ENCODE data around the gene PARP14.
"Not testable (repeated sequence)": the region's sequence is repeated elsewhere in the genome, so short reads cannot be mapped to it uniquely, and the experiment has no call there.

PARP14 gene

GRCh38 chr3:122651962-122652361 lies 28.7 kb upstream of the PARP14 start:
- not testable (repeated sequence) for H2BK120ac ChIP-seq (ENCODE audit: insufficient read depth, low read length, poor library complexity); H3K23ac ChIP-seq (ENCODE audit: low read length); H2BK12ac ChIP-seq (ENCODE audit: low read length); H3K9me3 ChIP-seq (ENCODE audit: insufficient read depth, low read depth, low read length); H3K79me2 ChIP-seq (ENCODE audit: control insufficient read depth, insufficient read depth, low read length, poor library complexity); H3K4me2 ChIP-seq (ENCODE audit: low read length); H3K14ac ChIP-seq (ENCODE audit: low read length); H3K27me3 ChIP-seq (ENCODE audit: insufficient read depth, low read length); H2AFZ ChIP-seq (ENCODE audit: insufficient read depth, low read length, poor library complexity); H3K36me3 ChIP-seq (ENCODE audit: control insufficient read depth in 1 of 2, insufficient read depth in 2 of 2, low read length in 2 of 2); H4K91ac ChIP-seq (ENCODE audit: low read depth, low read length); H3K79me1 ChIP-seq (ENCODE audit: low read length); DNase-seq; H3K4me1 ChIP-seq (ENCODE audit: control insufficient read depth in 1 of 2, insufficient read depth in 2 of 2, low read length in 2 of 2); H3K4me3 ChIP-seq (ENCODE audit: low read depth, low read length); H2BK5ac ChIP-seq (ENCODE audit: low read depth, low read length, poor library complexity); H3K4ac ChIP-seq (ENCODE audit: low read depth, low read length); H3K18ac ChIP-seq (ENCODE audit: low read length); H4K8ac ChIP-seq (ENCODE audit: low read depth, low read length); H3K9ac ChIP-seq (ENCODE audit: low read length); H4K12ac ChIP-seq (ENCODE audit: low read depth, low read length); H2AK5ac ChIP-seq (ENCODE audit: low read length); H3K27ac ChIP-seq (ENCODE audit: low read depth, low read length)
- no CpG with 5 or more reads among the region's 6 CpGs for WGBS (ENCODE audit: extremely low coverage, insufficient coverage, insufficient read length)

- H3K18ac ChIP-seq (ENCODE audit: low read length); H3K4me2 ChIP-seq (ENCODE audit: low read length); H3K27ac ChIP-seq (ENCODE audit: low read depth, low read length); DNase-seq; H3K79me2 ChIP-seq (ENCODE audit: control insufficient read depth, insufficient read depth, low read length, poor library complexity); H2BK12ac ChIP-seq (ENCODE audit: low read length); H2AFZ ChIP-seq (ENCODE audit: insufficient read depth, low read length, poor library complexity); H3K79me1 ChIP-seq (ENCODE audit: low read length); H3K23ac ChIP-seq (ENCODE audit: low read length); H3K27me3 ChIP-seq (ENCODE audit: insufficient read depth, low read length); H2BK5ac ChIP-seq (ENCODE audit: low read depth, low read length, poor library complexity); H4K91ac ChIP-seq (ENCODE audit: low read depth, low read length); H3K9me3 ChIP-seq (ENCODE audit: insufficient read depth, low read depth, low read length); H3K36me3 ChIP-seq (ENCODE audit: control insufficient read depth in 1 of 2, insufficient read depth in 2 of 2, low read length in 2 of 2); H3K4me1 ChIP-seq (ENCODE audit: control insufficient read depth in 1 of 2, insufficient read depth in 2 of 2, low read length in 2 of 2); H3K4me3 ChIP-seq (ENCODE audit: low read depth, low read length); H3K9ac ChIP-seq (ENCODE audit: low read length); H3K14ac ChIP-seq (ENCODE audit: low read length); H4K12ac ChIP-seq (ENCODE audit: low read depth, low read length); H2BK120ac ChIP-seq (ENCODE audit: insufficient read depth, low read length, poor library complexity); H2AK5ac ChIP-seq (ENCODE audit: low read length); H4K8ac ChIP-seq (ENCODE audit: low read depth, low read length); H3K4ac ChIP-seq (ENCODE audit: low read depth, low read length): not testable (repeated sequence)
- WGBS (ENCODE audit: extremely low coverage, insufficient coverage, insufficient read length) = no CpG with 5 or more reads among the region's 4 CpGs
Observed at GRCh38 chr3:122658336-122658735, 22.3 kb upstream of the PARP14 start.

GRCh38 chr3:122660297-122660974 lies 20.2 kb upstream of the PARP14 start:
- H3K14ac ChIP-seq (ENCODE audit: low read length) = no peak overlapping the region
- H3K79me2 ChIP-seq (ENCODE audit: control insufficient read depth, insufficient read depth, low read length, poor library complexity) = no peaks in the 10 kb centered on the region
- no CpG with 5 or more reads among the region's 14 CpGs for WGBS (ENCODE audit: extremely low coverage, insufficient coverage, insufficient read length)
- no peak overlapping the region for H3K4ac ChIP-seq (ENCODE audit: low read depth, low read length)
- H3K4me3 ChIP-seq (ENCODE audit: low read depth, low read length) = no peak overlapping the region
- no peak overlapping the region for H2BK5ac ChIP-seq (ENCODE audit: low read depth, low read length, poor library complexity)
- H3K9ac ChIP-seq (ENCODE audit: low read length) = no peak overlapping the region
- no peak overlapping the region for H2BK120ac ChIP-seq (ENCODE audit: insufficient read depth, low read length, poor library complexity)
- no peak overlapping the region for H3K27ac ChIP-seq (ENCODE audit: low read depth, low read length)
- H3K4me1 ChIP-seq (ENCODE audit: control insufficient read depth in 1 of 2, insufficient read depth in 2 of 2, low read length in 2 of 2) = no peaks in the 10 kb centered on the region
- H3K4me2 ChIP-seq (ENCODE audit: low read length) = no peak overlapping the region
- no peak overlapping the region for H4K8ac ChIP-seq (ENCODE audit: low read depth, low read length)
- no peak overlapping the region for H2AFZ ChIP-seq (ENCODE audit: insufficient read depth, low read length, poor library complexity)
- H4K91ac ChIP-seq (ENCODE audit: low read depth, low read length) = no peak overlapping the region
- H3K27me3 ChIP-seq (ENCODE audit: insufficient read depth, low read length) = no peaks in the 10 kb centered on the region
- H3K23ac ChIP-seq (ENCODE audit: low read length) = no peak overlapping the region
- H2BK12ac ChIP-seq (ENCODE audit: low read length) = no peak overlapping the region
- H3K9me3 ChIP-seq (ENCODE audit: insufficient read depth, low read depth, low read length) = peaks cover 4% of the 10 kb centered on the region
- DNase-seq = peak; percentile 13 to 17
- H3K36me3 ChIP-seq (ENCODE audit: control insufficient read depth in 1 of 2, insufficient read depth in 2 of 2, low read length in 2 of 2) = no peaks in the 10 kb centered on the region
- H3K79me1 ChIP-seq (ENCODE audit: low read length) = no peaks in the 10 kb centered on the region
- no peak overlapping the region for H3K18ac ChIP-seq (ENCODE audit: low read length)
- no peak overlapping the region for H4K12ac ChIP-seq (ENCODE audit: low read depth, low read length)
- H2AK5ac ChIP-seq (ENCODE audit: low read length) = no peak overlapping the region

GRCh38 chr3:122661633-122662032 lies 19.0 kb upstream of the PARP14 start:
- Histone ChIP-seq H3K79me2 (ENCODE audit: control insufficient read depth, insufficient read depth, low read length, poor library complexity) (no peaks in the 10 kb centered on the region), H2AFZ (ENCODE audit: insufficient read depth, low read length, poor library complexity) (no peak overlapping the region)
- WGBS (ENCODE audit: extremely low coverage, insufficient coverage, insufficient read length) = no CpG with 5 or more reads among the region's 13 CpGs

More at GRCh38 chr3:122661633-122662032, 19.0 kb upstream of the PARP14 start:
- Histone ChIP-seq H3K36me3 (ENCODE audit: control insufficient read depth in 1 of 2, insufficient read depth in 2 of 2, low read length in 2 of 2) (no peaks in the 10 kb centered on the region), H4K8ac (ENCODE audit: low read depth, low read length) (no peak overlapping the region), H3K18ac (ENCODE audit: low read length) (no peak overlapping the region), H2BK5ac (ENCODE audit: low read depth, low read length, poor library complexity) (no peak overlapping the region), H3K9me3 (ENCODE audit: insufficient read depth, low read depth, low read length) (peaks cover 4% of the 10 kb centered on the region), H3K27ac (ENCODE audit: low read depth, low read length) (no peak overlapping the region), H3K4me1 (ENCODE audit: control insufficient read depth in 1 of 2, insufficient read depth in 2 of 2, low read length in 2 of 2) (no peaks in the 10 kb centered on the region), H3K14ac (ENCODE audit: low read length) (no peak overlapping the region), H4K12ac (ENCODE audit: low read depth, low read length) (no peak overlapping the region), H2AK5ac (ENCODE audit: low read length) (no peak overlapping the region), H3K4ac (ENCODE audit: low read depth, low read length) (no peak overlapping the region), H3K4me2 (ENCODE audit: low read length) (no peak overlapping the region), H3K23ac (ENCODE audit: low read length) (no peak overlapping the region), H3K79me1 (ENCODE audit: low read length) (no peaks in the 10 kb centered on the region), H2BK120ac (ENCODE audit: insufficient read depth, low read length, poor library complexity) (no peak overlapping the region), H3K27me3 (ENCODE audit: insufficient read depth, low read length) (no peaks in the 10 kb centered on the region), H3K9ac (ENCODE audit: low read length) (no peak overlapping the region), H3K4me3 (ENCODE audit: low read depth, low read length) (no peak overlapping the region), H4K91ac (ENCODE audit: low read depth, low read length) (no peak overlapping the region), H2BK12ac (ENCODE audit: low read length) (no peak overlapping the region)
- peak; percentile 24 to 63 for DNase-seq
